Measurements from ENCODE around the gene MS4A7.
"Not testable (repeated sequence)": the region's sequence is repeated elsewhere in the genome, so short reads cannot be mapped to it uniquely, and the experiment has no call there.

MS4A7 gene

GRCh38 chr11:60378354-60378753 is at the start of gene MS4A7:
MS4A7 (plus strand) TSS chr11:60378532; CDS start chr11:60383142, 4,610 bp downstream.
- no peak for DNase-seq (ENCODE audit: low spot score)

GRCh38 chr11:60332846-60333245 is 45.5 kb upstream of the MS4A7 start:
- DNase-seq (ENCODE audit: low spot score): no peak

- DNase-seq (ENCODE audit: low spot score): peak; percentile 25
These were observed 44.2 kb upstream of the MS4A7 start for GRCh38 chr11:60334005-60334620.

- no peak for DNase-seq (ENCODE audit: low spot score)
These were observed 41.5 kb upstream of the MS4A7 start for GRCh38 chr11:60336767-60337391.

GRCh38 chr11:60338053-60338452 is 40.3 kb upstream of the MS4A7 start:
- no peak for DNase-seq (ENCODE audit: low spot score)

GRCh38 chr11:60339356-60339755 is 39.0 kb upstream of the MS4A7 start:
- DNase-seq (ENCODE audit: low spot score): no peak

GRCh38 chr11:60343094-60343704 is 35.1 kb upstream of the MS4A7 start:
- DNase-seq (ENCODE audit: low spot score): no peak

GRCh38 chr11:60344146-60344545 is 34.2 kb upstream of the MS4A7 start:
- DNase-seq (ENCODE audit: low spot score): no peak

GRCh38 chr11:60345489-60345888 is 32.8 kb upstream of the MS4A7 start:
- no peak for DNase-seq (ENCODE audit: low spot score)

GRCh38 chr11:60347084-60347797 is 31.1 kb upstream of the MS4A7 start:
- no peak for DNase-seq (ENCODE audit: low spot score)

GRCh38 chr11:60348116-60348515 is 30.2 kb upstream of the MS4A7 start:
- no peak for DNase-seq (ENCODE audit: low spot score)

GRCh38 chr11:60349990-60350389 is 28.3 kb upstream of the MS4A7 start:
- no peak for DNase-seq (ENCODE audit: low spot score)

- DNase-seq (ENCODE audit: low spot score): no peak
These were observed 20.6 kb upstream of the MS4A7 start for GRCh38 chr11:60357771-60358170.

- no peak for DNase-seq (ENCODE audit: low spot score)
These were observed 17.7 kb upstream of the MS4A7 start for GRCh38 chr11:60360621-60361020.

- no peak for DNase-seq (ENCODE audit: low spot score)
These were observed 16.1 kb upstream of the MS4A7 start for GRCh38 chr11:60362241-60362640.

- peak; percentile 46 for DNase-seq (ENCODE audit: low spot score)
These were observed 14.5 kb upstream of the MS4A7 start for GRCh38 chr11:60363542-60364470.

GRCh38 chr11:60366262-60366904 is 11.9 kb upstream of the MS4A7 start:
- not testable (repeated sequence) for DNase-seq (ENCODE audit: low spot score)

GRCh38 chr11:60367009-60367408 is 11.3 kb upstream of the MS4A7 start:
- no peak for DNase-seq (ENCODE audit: low spot score)

GRCh38 chr11:60367896-60368295 is 10.4 kb upstream of the MS4A7 start:
- no peak for DNase-seq (ENCODE audit: low spot score)

- DNase-seq (ENCODE audit: low spot score): no peak
These were observed 8.0 kb upstream of the MS4A7 start for GRCh38 chr11:60370252-60370810.

- no peak for DNase-seq (ENCODE audit: low spot score)
These were observed 7.5 kb upstream of the MS4A7 start for GRCh38 chr11:60370811-60371298.
